IMR-90 (cell line): ENCODE data around the gene MFSD2A. TPM values are rescaled to one million over a fixed set of nuclear protein-coding genes. Genes with fewer than 3 reads are reported as not detected.
"Not testable (repeated sequence)": the region's sequence is repeated elsewhere in the genome, so short reads cannot be mapped to it uniquely, and the experiment has no call there.

Experiments used
- ATAC-seq: fragments of 200-7000 bp; cut with Tn5 transposase; 2 replicates; pipeline ENCODE4 v1.9.1; 2020; ENCODE audit warnings: low read depth, mild to moderate bottlenecking, moderate library complexity
- BruUV-seq: library from RNA; stranded (reverse); fragments of 400-500 nt; replicated peaks from 2 replicates; lab custom pipeline; 2021; lab: Mats Ljungman, UMichigan
- CTCF ChIA-PET: fragments of 300-600 bp; formaldehyde crosslinking; extraction: SDS; loops from one replicate; lab custom pipeline; 2021; ENCODE audit warnings: antibody characterized with exemption; lab: Yijun Ruan, JAX
- POLR2A ChIA-PET: fragments of 300-600 bp; sonication (Branson Sonifier 250); formaldehyde crosslinking; loops from one replicate; lab custom pipeline; 2022; ENCODE audit warnings: antibody characterized with exemption; ENCODE audit not compliant: unreplicated experiment; lab: Charles Lee
- DNase-seq: peaks from one replicate; pipeline ENCODE4 v3.0.0; 2013
- H2AFZ ChIP-seq: replicated peaks from 2 replicates; pipeline ENCODE3; 2013; ENCODE audit warnings: low read length, mild to moderate bottlenecking; ENCODE audit not compliant: poor library complexity
- H2AK5ac ChIP-seq: 2 replicates; pipeline ENCODE4 v1.6.1; 2013; ENCODE audit warnings: low read depth, low read length, inconsistent platforms
- H2AK9ac ChIP-seq: replicated peaks from 2 replicates; pipeline ENCODE3; 2013; ENCODE audit warnings: mild to moderate bottlenecking, low read depth, low read length, moderate library complexity; ENCODE audit not compliant: poor library complexity
- H2BK120ac ChIP-seq: 2 replicates; pipeline ENCODE4 v1.6.1; 2013; ENCODE audit warnings: low read depth, low read length, inconsistent platforms
- H2BK15ac ChIP-seq: 3 replicates; pipeline ENCODE4 v1.6.1; 2013; ENCODE audit warnings: low read depth, low read length, inconsistent platforms
- H2BK20ac ChIP-seq: 2 replicates; pipeline ENCODE4 v1.6.1; 2013; ENCODE audit warnings: low read depth, mild to moderate bottlenecking, inconsistent platforms, low read length, moderate library complexity
- H2BK5ac ChIP-seq: 2 replicates; pipeline ENCODE4 v1.6.1; 2013; ENCODE audit warnings: mild to moderate bottlenecking, low read depth, low read length, inconsistent platforms; ENCODE audit not compliant: poor library complexity, severe bottlenecking
- H3K14ac ChIP-seq: replicated peaks from 2 replicates; pipeline ENCODE4 v1.6.1; 2013; ENCODE audit warnings: low read depth, low read length, inconsistent platforms
- H3K18ac ChIP-seq: 2 replicates; pipeline ENCODE4 v1.6.1; 2013; ENCODE audit warnings: low read depth, low read length, control low read depth
- H3K23ac ChIP-seq: 2 replicates; pipeline ENCODE4 v1.6.1; 2013; ENCODE audit warnings: low read depth, low read length, inconsistent platforms
- H3K27ac ChIP-seq: 2 replicates; pipeline ENCODE4 v1.5.1; 2013; ENCODE audit warnings: mild to moderate bottlenecking, control low read depth, low read length; ENCODE audit not compliant: insufficient read depth
- H3K27me3 ChIP-seq: 2 replicates; pipeline ENCODE4 v1.6.1; 2013; ENCODE audit warnings: low read length; ENCODE audit not compliant: control insufficient read depth, insufficient read depth
- H3K36me3 ChIP-seq: 2 replicates; pipeline ENCODE4 v1.6.1; 2013; ENCODE audit warnings: low read length, mixed read lengths; ENCODE audit not compliant: control insufficient read depth, insufficient read depth
- H3K4ac ChIP-seq: 2 replicates; pipeline ENCODE4 v1.6.1; 2013; ENCODE audit warnings: low read depth, low read length, inconsistent platforms
- H3K4me1 ChIP-seq: 2 replicates; pipeline ENCODE4 v1.6.1; 2013; ENCODE audit warnings: low read length, mixed read lengths; ENCODE audit not compliant: control insufficient read depth, insufficient read depth
- H3K4me2 ChIP-seq: 2 replicates; pipeline ENCODE4 v1.6.1; 2013; ENCODE audit warnings: low read depth, mild to moderate bottlenecking, control low read depth, low read length, moderate library complexity
- H3K4me3 ChIP-seq: 2 replicates; pipeline ENCODE4 v1.5.1; 2013; ENCODE audit warnings: low read depth, mild to moderate bottlenecking, control low read depth, low read length, moderate library complexity; ENCODE audit not compliant: insufficient read depth
- H3K56ac ChIP-seq: 2 replicates; pipeline ENCODE4 v1.6.1; 2013; ENCODE audit warnings: low read length, inconsistent platforms; ENCODE audit not compliant: insufficient read depth; ENCODE audit errors: extremely low read depth
- H3K79me1 ChIP-seq, 2 experiments: 2 replicates each; pipeline ENCODE4 v1.6.1; 2013; ENCODE audit warnings: low read length in 2 of 2, inconsistent platforms in 1 of 2, low read depth in 1 of 2
- H3K9ac ChIP-seq: 2 replicates; pipeline ENCODE4 v1.6.1; 2013; ENCODE audit warnings: low read depth, low read length, control low read depth
- H3K9me1 ChIP-seq: 2 replicates; pipeline ENCODE4 v1.6.1; 2013; ENCODE audit warnings: low read length, inconsistent platforms; ENCODE audit not compliant: insufficient read depth
- H3K9me3 ChIP-seq: 2 replicates; pipeline ENCODE4 v1.6.1; 2013; ENCODE audit warnings: low read length; ENCODE audit not compliant: control insufficient read depth, insufficient read depth
- H4K20me1 ChIP-seq: 2 replicates; pipeline ENCODE4 v1.6.1; 2013; ENCODE audit warnings: low read length, inconsistent platforms; ENCODE audit not compliant: insufficient read depth
- H4K5ac ChIP-seq: 2 replicates; pipeline ENCODE4 v1.6.1; 2013; ENCODE audit warnings: mild to moderate bottlenecking, low read depth, low read length, control low read depth
- H4K8ac ChIP-seq, 2 experiments: 2 replicates each; pipeline ENCODE4 v1.6.1; 2013; ENCODE audit warnings: low read depth in 2 of 2, low read length in 2 of 2, control low read depth in 1 of 2, inconsistent platforms in 1 of 2
- H4K91ac ChIP-seq: 2 replicates; pipeline ENCODE4 v1.6.1; 2013; ENCODE audit warnings: low read depth, low read length, inconsistent platforms; ENCODE audit not compliant: insufficient read depth
- MAZ ChIP-seq: IDR thresholded peaks from 2 replicates; pipeline ENCODE4 v1.6.1; 2012; ENCODE audit warnings: low read depth, mild to moderate bottlenecking, low read length, improper control_type of control experiment, moderate library complexity, borderline replicate concordance
- RFX5 ChIP-seq: IDR thresholded peaks from 2 replicates; pipeline ENCODE4 v1.8.0; 2012; ENCODE audit warnings: low read depth, mild to moderate bottlenecking, low read length, moderate library complexity
- SMC3 ChIP-seq: fragments of 150-350 bp; IDR thresholded peaks from 2 replicates; pipeline ENCODE4 v1.6.1; 2016; ENCODE audit warnings: low read depth, mild to moderate bottlenecking, antibody characterized with exemption, low read length, moderate library complexity
- WGBS, 2 experiments: methylation state at CpG; one replicate each; pipeline versions ENCODE4 v1.1.5 to v1.1.7; 2013; ENCODE audit warnings: missing lambda C conversion rate in 2 of 2; ENCODE audit not compliant: insufficient read length in 1 of 2; ENCODE audit errors: extremely low coverage in 2 of 2; 5-methylcytosine and 5-hydroxymethylcytosine counted together
- dilution Hi-C: fragments of 300-500 bp; cut with HindIII; formaldehyde crosslinking; loops from one replicate; pipeline ENCODE4 v1.14.3; 2018; ENCODE audit warnings: low sequenced_read_pairs; ENCODE audit not compliant: unreplicated experiment
- in situ Hi-C: fragments of 300-500 bp; cut with MboI; formaldehyde crosslinking; loops from 3 replicates; pipeline ENCODE4 v1.14.3; 2019; ENCODE audit warnings: low sequenced_read_pairs, inconsistent platforms, mixed read lengths
- intact Hi-C: fragments of 100-400 bp; cut with micrococcal nuclease; formaldehyde crosslinking; loops from 2 replicates; pipeline ENCODE4 v1.10.0; 2022
- polyA plus RNA-seq, 3 experiments: library from polyadenylated mRNA; depleted of rRNA; stranded (reverse); fragments of >200 nt; gene quantifications; 2 replicates each; pipeline ENCODE4 v1.2.3, GENCODE V29; 2012; ENCODE audit warnings: low replicate concordance in 1 of 3
- total RNA-seq: library from RNA; depleted of rRNA; stranded (reverse); fragments of >200 nt; gene quantifications from 2 replicates; pipeline ENCODE4 v1.2.3, GENCODE V29; 2012

MFSD2A gene
- total and polyA plus RNA-seq, 2 of the 4 experiments (the other 2 are of a cell fraction): 5.7 to 7.3 TPM

DNA sequence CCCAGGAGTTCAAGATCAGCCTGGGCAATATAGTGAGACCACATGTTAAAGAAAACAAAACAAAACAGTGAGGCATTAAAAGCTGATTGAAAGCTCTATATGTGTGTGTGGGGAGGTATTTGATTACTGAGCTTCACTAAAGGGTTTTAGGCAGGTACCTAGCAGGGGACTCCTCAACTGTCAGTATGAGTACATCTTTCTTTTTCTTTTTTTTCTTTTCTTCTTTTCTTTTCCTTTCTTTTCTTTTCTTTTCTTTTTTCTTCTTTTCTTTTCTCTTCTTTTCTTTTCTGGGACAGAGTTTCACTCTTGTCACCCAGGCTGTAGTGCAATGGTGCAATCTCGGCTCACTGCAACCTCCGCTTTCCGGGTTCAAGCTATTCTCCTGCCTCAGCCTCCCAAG, 44.7 kb upstream of the MFSD2A start:
- no peak overlapping the region for H4K91ac ChIP-seq
- no peak overlapping the region for H2BK5ac ChIP-seq
- TF ChIP-seq RFX5: no peak
- TF ChIP-seq MAZ: no peak
- no peak for TF ChIP-seq SMC3
- dilution Hi-C loops: no loop called here
- no peak overlapping the region for H2AK5ac ChIP-seq
- no TSS peak for BruUV-seq
- peaks cover 8% of the 10 kb centered on the region for H3K27me3 ChIP-seq
- H4K8ac ChIP-seq: no peak overlapping the region
- WGBS, 2 experiments: 93% methylated on average over 3 of the region's 3 CpGs; no CpG with 5 or more reads in 1 of the 2 experiments
- H3K4me2 ChIP-seq: no peak overlapping the region
- ChIA-PET CTCF (no interaction called here), POLR2A (no interaction called here)
- no peak overlapping the region for H2BK20ac ChIP-seq
- H3K18ac ChIP-seq: no peak overlapping the region
- H3K4me1 ChIP-seq: no peaks in the 10 kb centered on the region
- no peak overlapping the region for H4K5ac ChIP-seq
- H3K9me1 ChIP-seq: no peaks in the 10 kb centered on the region
- no peak overlapping the region for H2BK15ac ChIP-seq
- no peak overlapping the region for H3K23ac ChIP-seq
- H3K4ac ChIP-seq: no peak overlapping the region
- no peak overlapping the region for H2BK120ac ChIP-seq
- H3K4me3 ChIP-seq: no peak overlapping the region
- H3K79me1 ChIP-seq: no peaks in the 10 kb centered on the region
- H4K20me1 ChIP-seq: no peaks in the 10 kb centered on the region
- DNase-seq: no peak
- H2AK9ac ChIP-seq: no peak overlapping the region
- H3K36me3 ChIP-seq: no peaks in the 10 kb centered on the region
- peaks cover 6% of the 10 kb centered on the region for H3K9me3 ChIP-seq
- intact Hi-C loops: no loop called here
- no peak overlapping the region for H3K27ac ChIP-seq
- H3K56ac ChIP-seq: no peak overlapping the region
- H3K9ac ChIP-seq: no peak overlapping the region
- no peak overlapping the region for H3K14ac ChIP-seq
- no peak for ATAC-seq
- in situ Hi-C loops: no loop called here
- no peak overlapping the region for H2AFZ ChIP-seq

DNA sequence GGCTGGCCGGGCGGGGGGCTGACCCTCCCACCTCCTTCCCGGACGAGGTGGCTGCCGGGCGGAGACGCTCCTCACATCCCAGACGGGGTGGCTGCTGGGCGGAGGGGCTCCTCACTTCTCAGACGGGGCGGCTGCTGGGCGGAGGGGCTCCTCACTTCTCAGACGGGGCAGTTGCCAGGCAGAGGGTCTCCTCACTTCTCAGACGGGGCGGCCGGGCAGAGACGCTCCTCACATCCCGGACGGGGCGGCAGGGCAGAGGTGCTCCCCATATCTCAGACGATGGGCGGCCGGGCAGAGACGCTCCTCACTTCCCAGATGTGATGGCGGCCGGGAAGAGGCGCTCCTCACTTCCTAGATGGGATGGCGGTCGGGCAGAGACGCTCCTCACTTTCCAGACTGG, 41.8 kb upstream of the MFSD2A start:
- intact Hi-C loops, H3K9ac ChIP-seq, H3K4ac ChIP-seq, H2BK5ac ChIP-seq, H3K27ac ChIP-seq, H3K56ac ChIP-seq, POLR2A ChIA-PET, H3K9me3 ChIP-seq, H2BK120ac ChIP-seq, H3K79me1 ChIP-seq, ATAC-seq, H3K9me1 ChIP-seq, H3K23ac ChIP-seq, H2AK5ac ChIP-seq, H3K36me3 ChIP-seq, H2BK20ac ChIP-seq, DNase-seq, H4K8ac ChIP-seq, H2AK9ac ChIP-seq, H2AFZ ChIP-seq, H4K91ac ChIP-seq, H3K4me1 ChIP-seq, CTCF ChIA-PET, dilution Hi-C loops, H4K5ac ChIP-seq, in situ Hi-C loops, BruUV-seq, H3K4me2 ChIP-seq, H3K18ac ChIP-seq, H3K27me3 ChIP-seq, H2BK15ac ChIP-seq, H3K14ac ChIP-seq, H4K20me1 ChIP-seq, H3K4me3 ChIP-seq: not testable (repeated sequence)
- WGBS, 2 experiments: no CpG with 5 or more reads among the region's 30 CpGs
